PFSK-1 (cell line): ENCODE measurements around the gene NCLN.
A peak's percentile ranks its signal among the peaks of the same experiment; 100 is the strongest.

Experiments
- FOXP2 ChIP-seq: optimal IDR thresholded peaks from 2 replicates; pipeline ENCODE3; 2011; ENCODE audit warnings: borderline replicate concordance, control low read depth, inconsistent platforms; ENCODE audit not compliant: insufficient read depth; ENCODE audit errors: extremely low read length, extremely low read depth
- POLR2AphosphoS5 ChIP-seq: IDR thresholded peaks from 2 replicates; pipeline ENCODE4 v1.6.1; 2012; ENCODE audit warnings: low read depth, mild to moderate bottlenecking, control low read depth, low read length, moderate library complexity
- REST ChIP-seq, 2 experiments: IDR thresholded peaks; 2 replicates each; pipeline versions ENCODE4 v1.6.1 to v1.8.0; 2011 to 2012; ENCODE audit warnings: low read depth in 2 of 2, low read length in 2 of 2, control low read depth in 1 of 2, inconsistent platforms in 1 of 2, mild to moderate bottlenecking in 1 of 2, moderate library complexity in 1 of 2; ENCODE audit not compliant: insufficient read depth in 1 of 2
- SIN3A ChIP-seq: IDR thresholded peaks from 2 replicates; pipeline ENCODE4 v1.6.1; 2012; ENCODE audit warnings: mild to moderate bottlenecking, low read length, moderate library complexity, borderline replicate concordance; ENCODE audit not compliant: insufficient read depth
- TAF1 ChIP-seq: IDR thresholded peaks from 2 replicates; pipeline ENCODE4 v1.6.1; 2012; ENCODE audit warnings: low read length, control low read depth, borderline replicate concordance; ENCODE audit not compliant: insufficient read depth

The NCLN gene

DNA sequence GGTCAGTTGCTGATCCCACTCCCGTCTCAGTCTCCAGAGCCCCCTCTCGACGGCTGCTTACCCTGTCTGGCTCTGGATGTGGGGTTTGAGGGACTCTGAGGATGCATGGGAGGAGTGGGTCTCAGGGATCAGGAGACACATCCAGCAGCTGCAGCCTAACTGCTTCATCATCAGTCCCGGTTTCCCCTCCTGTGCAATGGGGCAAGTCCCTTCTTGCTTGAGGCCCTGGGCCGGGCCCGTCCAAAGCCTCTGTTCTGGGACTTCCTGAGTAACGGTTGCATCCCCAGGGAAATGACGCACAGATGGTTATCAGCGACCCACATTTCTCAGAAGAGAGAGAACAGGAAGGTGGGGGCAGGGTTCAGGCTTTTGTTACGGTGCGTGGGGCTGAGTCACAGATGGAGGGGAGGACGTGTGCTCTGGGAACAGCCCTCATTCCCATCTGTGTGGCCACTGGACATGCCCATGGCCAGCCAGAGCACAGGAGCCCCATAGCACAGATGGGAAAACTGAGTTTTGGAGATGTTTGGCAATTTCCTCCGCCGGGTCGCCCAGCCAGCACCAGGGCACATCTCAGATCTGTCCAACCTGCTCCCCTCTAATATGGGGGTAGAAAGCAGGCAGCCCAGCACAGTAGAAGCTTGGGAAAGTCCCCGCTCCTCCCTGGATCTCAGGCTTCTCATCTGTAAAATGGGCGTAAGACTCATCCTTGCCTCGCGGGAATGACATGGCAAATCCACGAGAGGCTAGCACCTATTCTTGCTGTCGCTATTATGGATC, 30.6 kb upstream of the NCLN start:
- TF ChIP-seq REST (IDR thresholded peaks at IDR 0.05; ENCODE audit: insufficient read depth in 1 of 2, low read depth in 2 of 2, low read length in 2 of 2) (peak in 1 of 2 experiments; percentile 67; a peak in 1 of 4 replicates), POLR2AphosphoS5 (no peak), TAF1 (no peak), FOXP2 (peak; percentile 69), SIN3A (0 out of 2 replicates have a peak, but pooled peaks have one; percentile 71)

GRCh38 chr19:3157096-3157845, 28.5 kb upstream of the NCLN start:
- TF ChIP-seq SIN3A (no peak), POLR2AphosphoS5 (no peak), FOXP2 (no peak), TAF1 (no peak), REST (IDR thresholded peaks at IDR 0.05; ENCODE audit: insufficient read depth in 1 of 2, low read depth in 2 of 2, low read length in 2 of 2) (no peak)

- no peak for TF ChIP-seq SIN3A
- TF ChIP-seq POLR2AphosphoS5, result no peak
- no peak for TF ChIP-seq TAF1
- no peak for TF ChIP-seq FOXP2
- no peak for TF ChIP-seq REST (IDR thresholded peaks at IDR 0.05; ENCODE audit: insufficient read depth in 1 of 2, low read depth in 2 of 2, low read length in 2 of 2)
These were observed 26.2 kb upstream of the NCLN start for GRCh38 chr19:3159565-3159964.

GRCh38 chr19:3160219-3160618, 25.5 kb upstream of the NCLN start:
- no peak for TF ChIP-seq SIN3A
- no peak for TF ChIP-seq REST (IDR thresholded peaks at IDR 0.05; ENCODE audit: insufficient read depth in 1 of 2, low read depth in 2 of 2, low read length in 2 of 2)
- no peak for TF ChIP-seq FOXP2
- no peak for TF ChIP-seq TAF1
- TF ChIP-seq POLR2AphosphoS5, result no peak
